HepG2 (cell line): Measurements from ENCODE around the gene ZNF320. TPM values are rescaled to one million over a fixed set of nuclear protein-coding genes. Genes with fewer than 3 reads are reported as not detected.
A peak's percentile ranks its signal among the peaks of the same experiment; 100 is the strongest.

Source experiments
- ATAC-seq: fragments of 200-7000 bp; cut with Tn5 transposase; 3 replicates; pipeline ENCODE4 v1.9.1; 2020; ENCODE audit warnings: mild to moderate bottlenecking, moderate library complexity
- BruUV-seq: library from RNA; stranded (reverse); fragments of 400-500 nt; replicated peaks from 2 replicates; lab custom pipeline; 2021; lab: Mats Ljungman, UMichigan
- CTCF ChIA-PET: fragments of 300-600 bp; formaldehyde crosslinking; extraction: SDS; loops from one replicate; lab custom pipeline; 2021; ENCODE audit warnings: low total read pairs, inconsistent platforms, low intra/inter-chr PET ratio; lab: Yijun Ruan, JAX
- POLR2A ChIA-PET: fragments of 350-600 bp; sonication (Branson Sonifier 250); formaldehyde crosslinking; loops from one replicate; lab custom pipeline; 2020; ENCODE audit warnings: antibody characterized with exemption, inconsistent platforms; lab: Yijun Ruan, JAX
- DNase-seq: peaks from one replicate; pipeline ENCODE4 v3.0.0-alpha.2; 2015; ENCODE audit warnings: low spot score
- FAIRE-seq: peaks from 3 replicates; lab custom pipeline; 2011; peaks lifted over from hg19 to GRCh38; lab: Jason Lieb, UNC
- H2AFZ ChIP-seq: one replicate; pipeline ENCODE4 v1.6.1; 2011; ENCODE audit warnings: low read length, inconsistent platforms
- H3K27ac ChIP-seq: fragments of 300-600 bp; 3 replicates; pipeline ENCODE4 v1.8.0; 2011; ENCODE audit warnings: mixed run types, mild to moderate bottlenecking, mixed read lengths, low read length, inconsistent platforms; ENCODE audit not compliant: insufficient read depth; ENCODE audit errors: extremely low read length
- H3K27me3 ChIP-seq, 2 experiments: fragments of 200-600 bp in 1 of 2; 2 replicates in 1 of 2; 3 replicates in 1 of 2; pipeline versions ENCODE4 v1.6.0 to v1.8.0; 2011; ENCODE audit warnings: low read length in 2 of 2, mild to moderate bottlenecking in 2 of 2, moderate library complexity in 2 of 2, inconsistent platforms in 1 of 2; ENCODE audit not compliant: insufficient read depth in 2 of 2, control insufficient read depth in 1 of 2
- H3K36me3 ChIP-seq, 2 experiments: fragments of 200-600 bp in 1 of 2; replicated peaks in 1 of 2; 2 replicates in 1 of 2; 3 replicates in 1 of 2; pipeline versions ENCODE4 v1.5.1 to v1.8.0; 2011; ENCODE audit warnings: low read length in 2 of 2, inconsistent platforms in 1 of 2; ENCODE audit not compliant: insufficient read depth in 2 of 2, control insufficient read depth in 1 of 2
- H3K4me1 ChIP-seq: 2 replicates; pipeline ENCODE4 v1.5.1; 2012; ENCODE audit warnings: low read length, inconsistent platforms; ENCODE audit not compliant: insufficient read depth
- H3K4me2 ChIP-seq: 2 replicates; pipeline ENCODE4 v1.6.0; 2011; ENCODE audit warnings: low read depth, low read length, inconsistent platforms
- H3K4me3 ChIP-seq, 3 experiments: fragments of 200-600 bp in 1 of 3; sonication (generic), shearing (Covaris generic) in 1 of 3; replicated peaks in 1 of 3; 2 replicates each; pipeline ENCODE4 v1.5.1; 2011 to 2016; ENCODE audit warnings: low read length in 3 of 3, inconsistent platforms in 2 of 3, low read depth in 2 of 3, mild to moderate bottlenecking in 2 of 3, control low read depth in 1 of 3, mixed read lengths in 1 of 3; ENCODE audit not compliant: insufficient read depth in 1 of 3
- H3K79me2 ChIP-seq: one replicate; pipeline ENCODE4 v1.6.1; 2011; ENCODE audit warnings: low read length, inconsistent platforms; ENCODE audit not compliant: insufficient read depth
- H3K9ac ChIP-seq: 2 replicates; pipeline ENCODE4 v1.6.0; 2011; ENCODE audit warnings: mild to moderate bottlenecking, low read depth, low read length, inconsistent platforms; ENCODE audit not compliant: insufficient read depth
- H3K9me3 ChIP-seq: 2 replicates; pipeline ENCODE4 v1.5.1; 2012; ENCODE audit warnings: mild to moderate bottlenecking, low read length
- H4K20me1 ChIP-seq: 2 replicates; pipeline ENCODE4 v1.6.0; 2011; ENCODE audit warnings: inconsistent platforms, mild to moderate bottlenecking, low read length, moderate library complexity; ENCODE audit not compliant: insufficient read depth
- FOXA1 ChIP-seq, 2 experiments: fragments of 450-650 bp in 1 of 2; sonication (generic) in 1 of 2; formaldehyde crosslinking in 1 of 2; IDR thresholded peaks; 2 replicates each; pipeline versions ENCODE4 v1.4.0 to v1.6.1; 2016 to 2020; ENCODE audit warnings: missing genetic modification reagents in 1 of 2
- HNF1A ChIP-seq, 2 experiments: sonication (generic) in 1 of 2; formaldehyde crosslinking in 1 of 2; IDR thresholded peaks; 2 replicates each; pipeline versions ENCODE4 v1.4.0 to v1.6.1; 2016 to 2020; ENCODE audit warnings: borderline replicate concordance in 1 of 2, low read depth in 1 of 2, mild to moderate bottlenecking in 1 of 2, missing genetic modification reagents in 1 of 2
- POGZ ChIP-seq: sonication (generic); formaldehyde crosslinking; IDR thresholded peaks from 2 replicates; pipeline ENCODE4 v1.4.0; 2020; ENCODE audit warnings: mild to moderate bottlenecking, missing genetic modification reagents
- SAP130 ChIP-seq: IDR thresholded peaks from 2 replicates; pipeline ENCODE4 v1.6.1; 2016; ENCODE audit warnings: low read depth
- SOX13 ChIP-seq, 3 experiments: fragments of 450-650 bp in 1 of 3; sonication (generic) in 1 of 3; formaldehyde crosslinking in 1 of 3; IDR thresholded peaks in 2 of 3; conservative IDR thresholded peaks in 1 of 3; 2 replicates each; pipeline versions ENCODE4 v1.5.0 to v1.6.1; 2016 to 2020; ENCODE audit warnings: antibody characterized with exemption in 1 of 3, mild to moderate bottlenecking in 1 of 3, missing compliant biosample characterization in 1 of 3, missing genetic modification reagents in 1 of 3, moderate library complexity in 1 of 3
- SOX5 ChIP-seq: IDR thresholded peaks from 2 replicates; pipeline ENCODE4 v1.6.1; 2016; ENCODE audit warnings: borderline replicate concordance
- TRIM24 ChIP-seq: sonication (generic); formaldehyde crosslinking; IDR thresholded peaks from 2 replicates; pipeline ENCODE4 v1.8.0; 2022; ENCODE audit warnings: mild to moderate bottlenecking, missing genetic modification reagents
- WGBS: methylation state at CpG from one replicate; pipeline ENCODE4 v1.1.6; 2017; ENCODE audit warnings: low lambda C conversion rate; 5-methylcytosine and 5-hydroxymethylcytosine counted together
- in situ Hi-C: cut with HindIII; loops from 2 replicates; pipeline ENCODE4 v1.10.0; 2017; ENCODE audit warnings: low pct_unique_long_range_greater_than_20kb; ENCODE audit not compliant: extremely low pct_ligation_motif_present
- intact Hi-C: fragments of 100-400 bp; cut with micrococcal nuclease; formaldehyde crosslinking; loops from one replicate; pipeline ENCODE4 v1.10.0; 2022; ENCODE audit not compliant: unreplicated experiment
- polyA plus RNA-seq, 8 experiments: library from polyadenylated mRNA; depleted of rRNA in 3 of 8; stranded (reverse) in 7 of 8; unstranded in 1 of 8; fragments of >200 nt; fragmentation: Illumina TruSeq in 4 of 8; extraction: Trizol in 4 of 8; gene quantifications; 2 replicates each; pipeline versions ENCODE4 v1.2.1 to v1.2.3, GENCODE V29; 2011 to 2016; ENCODE audit warnings: low read depth in 4 of 8, missing spikeins in 1 of 8, mixed read lengths in 1 of 8; ENCODE audit not compliant: insufficient read depth in 1 of 8
- total RNA-seq, 5 experiments: library from RNA; depleted of rRNA; stranded (reverse); fragments of >200 nt; fragmentation: Illumina TruSeq; extraction: Trizol; gene quantifications; 2 replicates each; pipeline ENCODE4 v1.2.3, GENCODE V29; 2016; ENCODE audit warnings: low read depth in 1 of 5
- TF ChIP-seq, protein P1 (sequence below): IDR thresholded peaks from 2 replicates; pipeline ENCODE4 v1.6.1; 2016; ENCODE audit warnings: low read depth, borderline replicate concordance

The ZNF320 gene
- total and polyA plus RNA-seq, 2 of the 13 experiments (the other 11 are each of a cell fraction or from before 2014, with no cell fraction given), result 0.49 TPM; not detected in 1

GRCh38 chr19:52936151-52936953, 38.9 kb upstream of the ZNF320 start:
- FAIRE-seq (no peak), DNase-seq (peak; percentile 35), ATAC-seq (peak; percentile 48; the same call in 2 of the 3 replicates)
- H3K4me3 ChIP-seq, result no peak overlapping the region
- peaks cover 5% of the 10 kb centered on the region for H3K79me2 ChIP-seq
- no peak overlapping the region for H3K27ac ChIP-seq
- intact Hi-C loops, result no loop called here
- ChIA-PET CTCF (no interaction called here), POLR2A (no interaction called here)
- H3K9ac ChIP-seq, result no peak overlapping the region
- H4K20me1 ChIP-seq, result no peaks in the 10 kb centered on the region
- BruUV-seq, result no TSS peak
- no peaks in the 10 kb centered on the region; a peak in 1 of 5 replicates for H3K36me3 ChIP-seq
- peak; percentile 46 for TF ChIP-seq SAP130 (CRISPR knock-in tag)
- TF ChIP-seq, protein P1, sequence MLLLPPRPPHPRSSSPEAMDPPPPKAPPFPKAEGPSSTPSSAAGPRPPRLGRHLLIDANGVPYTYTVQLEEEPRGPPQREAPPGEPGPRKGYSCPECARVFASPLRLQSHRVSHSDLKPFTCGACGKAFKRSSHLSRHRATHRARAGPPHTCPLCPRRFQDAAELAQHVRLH, result no peak
- peak; percentile 27; the same call in 1 of the 2 replicates for TF ChIP-seq SOX5 (CRISPR knock-in tag)
- peak; percentile 73 for TF ChIP-seq HNF1A (IDR thresholded peaks at IDR 0.05; ENCODE audit: low read depth)
- TF ChIP-seq HNF1A (CRISPR knock-in tag; IDR thresholded peaks at IDR 0.05; ENCODE audit: borderline replicate concordance), result no peak
- no peak for TF ChIP-seq SOX13 (IDR thresholded peaks at IDR 0.05)
- peak in 1 of 2 experiments; percentile 53; a peak in 2 of 4 replicates for TF ChIP-seq SOX13 (CRISPR knock-in tag; conservative IDR thresholded peaks at IDR 0.05 in 1 of 2, IDR thresholded peaks at IDR 0.05 in 1 of 2)
- TF ChIP-seq FOXA1 (IDR thresholded peaks at IDR 0.05), result no peak
- TF ChIP-seq FOXA1 (CRISPR knock-in tag; IDR thresholded peaks at IDR 0.05), result peak; percentile 53; the same call in 1 of the 2 replicates
- no peak for TF ChIP-seq TRIM24 (CRISPR knock-in tag)
- 0 out of 2 replicates have a peak, but pooled peaks have one; percentile 9 for TF ChIP-seq POGZ (CRISPR knock-in tag)
- no peaks in the 10 kb centered on the region for H3K27me3 ChIP-seq
- H3K9me3 ChIP-seq, result no peaks in the 10 kb centered on the region
- peaks cover 29% of the 10 kb centered on the region for H3K4me1 ChIP-seq
- in situ Hi-C loops, result no loop called here
- peak overlapping the region; percentile 23; the same call in 1 of the 2 replicates for H3K4me2 ChIP-seq
- H2AFZ ChIP-seq, result no peak overlapping the region
- WGBS, result 86% methylated on average over 10 of the region's 12 CpGs
